HepG2 (cell line): ENCODE data around the gene WDR7. TPM values are rescaled to one million over a fixed set of nuclear protein-coding genes. Genes with fewer than 3 reads are reported as not detected.

Source experiments
- ATAC-seq: fragments of 200-7000 bp; cut with Tn5 transposase; 3 replicates; pipeline ENCODE4 v1.9.1; 2020; ENCODE audit warnings: mild to moderate bottlenecking, moderate library complexity
- BruUV-seq: library from RNA; stranded (reverse); fragments of 400-500 nt; replicated peaks from 2 replicates; lab custom pipeline; 2021; lab: Mats Ljungman, UMichigan
- CTCF ChIA-PET: fragments of 300-600 bp; formaldehyde crosslinking; extraction: SDS; loops from one replicate; lab custom pipeline; 2021; ENCODE audit warnings: low total read pairs, inconsistent platforms, low intra/inter-chr PET ratio; lab: Yijun Ruan, JAX
- POLR2A ChIA-PET: fragments of 350-600 bp; sonication (Branson Sonifier 250); formaldehyde crosslinking; loops from one replicate; lab custom pipeline; 2020; ENCODE audit warnings: antibody characterized with exemption, inconsistent platforms; lab: Yijun Ruan, JAX
- DNase-seq: peaks from one replicate; pipeline ENCODE4 v3.0.0-alpha.2; 2015; ENCODE audit warnings: low spot score
- FAIRE-seq: peaks from 3 replicates; lab custom pipeline; 2011; peaks lifted over from hg19 to GRCh38; lab: Jason Lieb, UNC
- H2AFZ ChIP-seq: one replicate; pipeline ENCODE4 v1.6.1; 2011; ENCODE audit warnings: low read length, inconsistent platforms
- H3K27ac ChIP-seq: fragments of 300-600 bp; 3 replicates; pipeline ENCODE4 v1.8.0; 2011; ENCODE audit warnings: mixed run types, mild to moderate bottlenecking, mixed read lengths, low read length, inconsistent platforms; ENCODE audit not compliant: insufficient read depth; ENCODE audit errors: extremely low read length
- H3K27me3 ChIP-seq, 2 experiments: fragments of 200-600 bp in 1 of 2; 2 replicates in 1 of 2; 3 replicates in 1 of 2; pipeline versions ENCODE4 v1.6.0 to v1.8.0; 2011; ENCODE audit warnings: low read length in 2 of 2, mild to moderate bottlenecking in 2 of 2, moderate library complexity in 2 of 2, inconsistent platforms in 1 of 2; ENCODE audit not compliant: insufficient read depth in 2 of 2, control insufficient read depth in 1 of 2
- H3K36me3 ChIP-seq, 2 experiments: fragments of 200-600 bp in 1 of 2; replicated peaks in 1 of 2; 2 replicates in 1 of 2; 3 replicates in 1 of 2; pipeline versions ENCODE4 v1.5.1 to v1.8.0; 2011; ENCODE audit warnings: low read length in 2 of 2, inconsistent platforms in 1 of 2; ENCODE audit not compliant: insufficient read depth in 2 of 2, control insufficient read depth in 1 of 2
- H3K4me1 ChIP-seq: 2 replicates; pipeline ENCODE4 v1.5.1; 2012; ENCODE audit warnings: low read length, inconsistent platforms; ENCODE audit not compliant: insufficient read depth
- H3K4me2 ChIP-seq: 2 replicates; pipeline ENCODE4 v1.6.0; 2011; ENCODE audit warnings: low read depth, low read length, inconsistent platforms
- H3K4me3 ChIP-seq, 3 experiments: fragments of 200-600 bp in 1 of 3; sonication (generic), shearing (Covaris generic) in 1 of 3; replicated peaks in 1 of 3; 2 replicates each; pipeline ENCODE4 v1.5.1; 2011 to 2016; ENCODE audit warnings: low read length in 3 of 3, inconsistent platforms in 2 of 3, low read depth in 2 of 3, mild to moderate bottlenecking in 2 of 3, control low read depth in 1 of 3, mixed read lengths in 1 of 3; ENCODE audit not compliant: insufficient read depth in 1 of 3
- H3K79me2 ChIP-seq: one replicate; pipeline ENCODE4 v1.6.1; 2011; ENCODE audit warnings: low read length, inconsistent platforms; ENCODE audit not compliant: insufficient read depth
- H3K9ac ChIP-seq: 2 replicates; pipeline ENCODE4 v1.6.0; 2011; ENCODE audit warnings: mild to moderate bottlenecking, low read depth, low read length, inconsistent platforms; ENCODE audit not compliant: insufficient read depth
- H3K9me3 ChIP-seq: 2 replicates; pipeline ENCODE4 v1.5.1; 2012; ENCODE audit warnings: mild to moderate bottlenecking, low read length
- H4K20me1 ChIP-seq: 2 replicates; pipeline ENCODE4 v1.6.0; 2011; ENCODE audit warnings: inconsistent platforms, mild to moderate bottlenecking, low read length, moderate library complexity; ENCODE audit not compliant: insufficient read depth
- ARHGAP35 ChIP-seq: sonication (generic); formaldehyde crosslinking; IDR thresholded peaks from 2 replicates; pipeline ENCODE4 v1.9.0; 2022; ENCODE audit warnings: mild to moderate bottlenecking, inconsistent platforms, moderate library complexity, missing genetic modification reagents, borderline replicate concordance
- ATF3 ChIP-seq: sonication (generic); formaldehyde crosslinking; IDR thresholded peaks from 2 replicates; pipeline ENCODE4 v1.4.0; 2020; ENCODE audit warnings: missing genetic modification reagents
- BRF2 ChIP-seq: sonication (generic); formaldehyde crosslinking; IDR thresholded peaks from 2 replicates; pipeline ENCODE4 v1.8.1; 2022; ENCODE audit warnings: mild to moderate bottlenecking, missing genetic modification reagents
- EEA1 ChIP-seq: sonication (generic); formaldehyde crosslinking; IDR thresholded peaks from 2 replicates; pipeline ENCODE4 v1.5.1; 2020; ENCODE audit warnings: mild to moderate bottlenecking, missing genetic modification reagents, borderline replicate concordance
- ESRRA ChIP-seq: sonication (generic); formaldehyde crosslinking; IDR thresholded peaks from 2 replicates; pipeline ENCODE4 v1.5.1; 2020; ENCODE audit warnings: mild to moderate bottlenecking, low read depth, missing genetic modification reagents
- HDAC2 ChIP-seq: sonication (generic); formaldehyde crosslinking; IDR thresholded peaks from 2 replicates; pipeline ENCODE4 v1.4.0; 2020; ENCODE audit warnings: missing genetic modification reagents
- HMGXB4 ChIP-seq, 2 experiments: sonication (generic) in 1 of 2; formaldehyde crosslinking in 1 of 2; IDR thresholded peaks; 2 replicates each; pipeline versions ENCODE4 v1.4.0 to v1.6.1; 2018 to 2020; ENCODE audit warnings: missing genetic modification reagents in 2 of 2, borderline replicate concordance in 1 of 2, low read depth in 1 of 2, mild to moderate bottlenecking in 1 of 2, missing biosample characterization in 1 of 2
- HNRNPH1 ChIP-seq: fragments of 200-400 bp; formaldehyde crosslinking; optimal IDR thresholded peaks from 2 replicates; pipeline ENCODE3; 2017; ENCODE audit warnings: mild to moderate bottlenecking, low read depth, low read length
- HOXA9 ChIP-seq: sonication (generic); formaldehyde crosslinking; IDR thresholded peaks from 2 replicates; pipeline ENCODE4 v1.8.1; 2022; ENCODE audit warnings: missing genetic modification reagents, mild to moderate bottlenecking, moderate library complexity, borderline replicate concordance
- KLF6 ChIP-seq: IDR thresholded peaks from 2 replicates; pipeline ENCODE4 v1.8.0; 2016; ENCODE audit warnings: missing biosample characterization, missing genetic modification reagents
- MAX ChIP-seq: IDR thresholded peaks from 2 replicates; pipeline ENCODE4 v1.6.1; 2012; ENCODE audit warnings: inconsistent platforms
- MYNN ChIP-seq: sonication (generic); formaldehyde crosslinking; IDR thresholded peaks from 2 replicates; pipeline ENCODE4 v1.4.0; 2020; ENCODE audit warnings: mild to moderate bottlenecking, low read depth, missing genetic modification reagents
- TIGD3 ChIP-seq: sonication (generic); formaldehyde crosslinking; IDR thresholded peaks from 2 replicates; pipeline ENCODE4 v1.5.1; 2020; ENCODE audit warnings: mild to moderate bottlenecking, missing genetic modification reagents, borderline replicate concordance
- ZBTB42 ChIP-seq: sonication (generic); formaldehyde crosslinking; IDR thresholded peaks from 2 replicates; pipeline ENCODE4 v1.5.0; 2020; ENCODE audit warnings: mild to moderate bottlenecking, missing genetic modification reagents
- ZFP90 ChIP-seq: sonication (generic); formaldehyde crosslinking; IDR thresholded peaks from 2 replicates; pipeline ENCODE4 v1.8.0; 2022; ENCODE audit warnings: missing genetic modification reagents, mild to moderate bottlenecking, inconsistent platforms, borderline replicate concordance
- ZNF10 ChIP-seq: sonication (generic); formaldehyde crosslinking; IDR thresholded peaks from 2 replicates; pipeline ENCODE4 v1.4.0; 2020; ENCODE audit warnings: mild to moderate bottlenecking, low read depth, missing genetic modification reagents, borderline replicate concordance
- ZNF207 ChIP-seq: fragments of 450-650 bp; IDR thresholded peaks from 2 replicates; pipeline ENCODE4 v1.6.1; 2016; ENCODE audit warnings: antibody characterized with exemption, borderline replicate concordance
- ZNF251 ChIP-seq: sonication (generic); formaldehyde crosslinking; IDR thresholded peaks from 2 replicates; pipeline ENCODE4 v1.9.0; 2021; ENCODE audit warnings: mild to moderate bottlenecking, missing genetic modification reagents
- ZNF333 ChIP-seq: sonication (generic); formaldehyde crosslinking; IDR thresholded peaks from 2 replicates; pipeline ENCODE4 v1.4.0; 2020; ENCODE audit warnings: mild to moderate bottlenecking, missing genetic modification reagents, borderline replicate concordance
- WGBS: methylation state at CpG from one replicate; pipeline ENCODE4 v1.1.6; 2017; ENCODE audit warnings: low lambda C conversion rate; 5-methylcytosine and 5-hydroxymethylcytosine counted together
- in situ Hi-C: cut with HindIII; loops from 2 replicates; pipeline ENCODE4 v1.10.0; 2017; ENCODE audit warnings: low pct_unique_long_range_greater_than_20kb; ENCODE audit not compliant: extremely low pct_ligation_motif_present
- intact Hi-C: fragments of 100-400 bp; cut with micrococcal nuclease; formaldehyde crosslinking; loops from one replicate; pipeline ENCODE4 v1.10.0; 2022; ENCODE audit not compliant: unreplicated experiment
- polyA plus RNA-seq, 8 experiments: library from polyadenylated mRNA; depleted of rRNA in 3 of 8; stranded (reverse) in 7 of 8; unstranded in 1 of 8; fragments of >200 nt; fragmentation: Illumina TruSeq in 4 of 8; extraction: Trizol in 4 of 8; gene quantifications; 2 replicates each; pipeline versions ENCODE4 v1.2.1 to v1.2.3, GENCODE V29; 2011 to 2016; ENCODE audit warnings: low read depth in 4 of 8, missing spikeins in 1 of 8, mixed read lengths in 1 of 8; ENCODE audit not compliant: insufficient read depth in 1 of 8
- total RNA-seq, 5 experiments: library from RNA; depleted of rRNA; stranded (reverse); fragments of >200 nt; fragmentation: Illumina TruSeq; extraction: Trizol; gene quantifications; 2 replicates each; pipeline ENCODE4 v1.2.3, GENCODE V29; 2016; ENCODE audit warnings: low read depth in 1 of 5

The WDR7 gene
- total and polyA plus RNA-seq, 2 of the 13 experiments (the other 11 are each of a cell fraction or from before 2014, with no cell fraction given), result 2.0 to 7.8 TPM

GRCh38 chr18:56651771-56652092 lies 573 bp downstream of the WDR7 start:
- ATAC-seq, result peak; percentile 32
- FAIRE-seq, result no peak
- no peak for TF ChIP-seq ZBTB42 (CRISPR knock-in tag)
- TF ChIP-seq HMGXB4 (CRISPR knock-in tag; IDR thresholded peaks at IDR 0.05; ENCODE audit: borderline replicate concordance in 1 of 2, low read depth in 1 of 2), result no peak
- TF ChIP-seq BRF2, result no peak
- TF ChIP-seq ZFP90, result no peak
- TF ChIP-seq ZNF10 (CRISPR knock-in tag), result no peak
- no peak for TF ChIP-seq ESRRA
- no peak for TF ChIP-seq HNRNPH1
- no peak for TF ChIP-seq ZNF251 (CRISPR knock-in tag)
- TF ChIP-seq EEA1, result no peak
- TF ChIP-seq ZNF207, result no peak
- TF ChIP-seq HOXA9 (CRISPR knock-in tag), result no peak
- TF ChIP-seq KLF6 (CRISPR knock-in tag), result no peak
- TF ChIP-seq ZNF333, result no peak
- no peak for TF ChIP-seq MYNN
- no peak for TF ChIP-seq MAX
- no peak for TF ChIP-seq ARHGAP35 (CRISPR knock-in tag)
- no peak for TF ChIP-seq TIGD3 (CRISPR knock-in tag)
- TF ChIP-seq ATF3 (CRISPR knock-in tag), result no peak
- no peak for TF ChIP-seq HDAC2 (CRISPR knock-in tag)
- POLR2A ChIA-PET, result interaction anchor here (1.8 to 2.0 kb wide), 2 partner anchors 10 to 13 kb away, joined by 20 to 32 read pairs; partner anchors contain the start of gene TXNL1
- Histone ChIP-seq H2AFZ (peak overlapping the region; percentile 94), H4K20me1 (no peaks in the 10 kb centered on the region), H3K9me3 (no peaks in the 10 kb centered on the region), H3K27me3 (no peaks in the 10 kb centered on the region; a peak in 1 of 5 replicates), H3K36me3 (no peaks in the 10 kb centered on the region), H3K4me1 (peaks cover 22% of the 10 kb centered on the region), H3K4me3 (peak overlapping the region; percentile 79 to 87 (median 85)), H3K79me2 (peaks cover 10% of the 10 kb centered on the region), H3K4me2 (peak overlapping the region; percentile 90), H3K27ac (peak overlapping the region; percentile 69), H3K9ac (peak overlapping the region; percentile 63)
- BruUV-seq, result TSS peak; percentile 63
- 0% methylated on average over 5 of the region's 5 CpGs for WGBS
- intact Hi-C loops, result loop anchor here (1.0 kb wide), 1 partner anchor 13 kb away; the partner anchor contains the start of gene TXNL1
- in situ Hi-C loops, result no loop called here
- CTCF ChIA-PET, result no interaction called here
- no peak for DNase-seq
